Endothelial cell of umbilical vein (primary cell): ENCODE measurements around the gene LONP1. TPM values are rescaled to one million over a fixed set of nuclear protein-coding genes. Genes with fewer than 3 reads are reported as not detected.

Experiments used
- BruUV-seq: library from RNA; stranded (reverse); fragments of 400-500 nt; replicated peaks from 2 replicates; lab custom pipeline; 2021; lab: Mats Ljungman, UMichigan
- CTCF ChIA-PET: fragments of 300-600, 350-600 bp; sonication (Branson Sonifier 250); formaldehyde crosslinking; loops from one replicate; lab custom pipeline; 2021; ENCODE audit warnings: antibody characterized with exemption, inconsistent platforms; lab: Charles Lee
- POLR2A ChIA-PET: fragments of 300-600, 350-600 bp; sonication (Branson Sonifier 250); formaldehyde crosslinking; loops from one replicate; lab custom pipeline; 2021; ENCODE audit warnings: antibody characterized with exemption, inconsistent platforms; lab: Charles Lee
- DNase-seq: peaks from one replicate; pipeline ENCODE4 v3.0.0-alpha.2; 2011; ENCODE audit warnings: low read depth, low spot score
- FAIRE-seq: peaks from 2 replicates; lab custom pipeline; 2011; peaks lifted over from hg19 to GRCh38; lab: Jason Lieb, UNC
- H2AFZ ChIP-seq: 2 replicates; pipeline ENCODE4 v1.6.0; 2012; ENCODE audit warnings: low read depth, low read length, control low read depth, inconsistent platforms
- H3K27ac ChIP-seq: 2 replicates; pipeline ENCODE4 v1.5.1; 2011; ENCODE audit warnings: low read depth, mild to moderate bottlenecking, control low read depth, low read length, moderate library complexity; ENCODE audit not compliant: insufficient read depth
- H3K27me3 ChIP-seq, 2 experiments: 2 replicates each; pipeline versions ENCODE4 v1.6.0 to v1.6.1; 2011; ENCODE audit warnings: low read length in 2 of 2, mixed read lengths in 1 of 2; ENCODE audit not compliant: control insufficient read depth in 2 of 2, insufficient read depth in 2 of 2
- H3K36me3 ChIP-seq, 2 experiments: 2 replicates in 1 of 2; 3 replicates in 1 of 2; pipeline ENCODE4 v1.5.1; 2011; ENCODE audit warnings: low read length in 2 of 2, mild to moderate bottlenecking in 1 of 2, moderate library complexity in 1 of 2; ENCODE audit not compliant: control insufficient read depth in 2 of 2, insufficient read depth in 2 of 2; ENCODE audit errors: extremely low read depth in 1 of 2
- H3K4me1 ChIP-seq: 3 replicates; pipeline ENCODE4 v1.5.1; 2011; ENCODE audit warnings: mild to moderate bottlenecking, low read length; ENCODE audit not compliant: control insufficient read depth, insufficient read depth; ENCODE audit errors: extremely low read depth
- H3K4me2 ChIP-seq: 2 replicates; pipeline ENCODE4 v1.6.1; 2011; ENCODE audit warnings: low read length, control low read depth, mixed read lengths; ENCODE audit not compliant: insufficient read depth
- H3K4me3 ChIP-seq, 3 experiments: fragments of 200-600 bp in 1 of 3; sonication (generic), shearing (Covaris generic) in 1 of 3; replicated peaks in 1 of 3; 2 replicates each; pipeline ENCODE4 v1.5.1; 2011 to 2016; ENCODE audit warnings: control low read depth in 3 of 3, low read length in 3 of 3, mild to moderate bottlenecking in 2 of 3, inconsistent platforms in 1 of 3, low read depth in 1 of 3, moderate library complexity in 1 of 3; ENCODE audit not compliant: insufficient read depth in 1 of 3
- H3K79me2 ChIP-seq: 2 replicates; pipeline ENCODE4 v1.6.0; 2012; ENCODE audit warnings: low read length, inconsistent platforms; ENCODE audit not compliant: control insufficient read depth, insufficient read depth
- H3K9ac ChIP-seq: replicated peaks from 2 replicates; pipeline ENCODE3; 2011; ENCODE audit warnings: low read length, control low read depth; ENCODE audit not compliant: insufficient read depth; ENCODE audit errors: extremely low read depth
- H3K9me1 ChIP-seq: replicated peaks from 3 replicates; pipeline ENCODE4 v1.6.0; 2011; ENCODE audit warnings: mild to moderate bottlenecking, low read length; ENCODE audit not compliant: control insufficient read depth, insufficient read depth; ENCODE audit errors: extremely low read depth
- H3K9me3 ChIP-seq: replicated peaks from 2 replicates; pipeline ENCODE4 v1.5.1; 2012; ENCODE audit warnings: low read length, inconsistent platforms; ENCODE audit not compliant: control insufficient read depth, insufficient read depth
- H4K20me1 ChIP-seq: replicated peaks from 2 replicates; pipeline ENCODE3; 2011; ENCODE audit warnings: mild to moderate bottlenecking, low read length; ENCODE audit not compliant: control insufficient read depth, insufficient read depth; ENCODE audit errors: extremely low read depth
- CTCF ChIP-seq, 2 donors: IDR thresholded peaks; 1 replicate in 1 of 2; 2 replicates in 1 of 2; pipeline ENCODE4 v1.5.1; 2011; ENCODE audit warnings: low read length in 2 of 2, mild to moderate bottlenecking in 2 of 2, moderate library complexity in 2 of 2, control low read depth in 1 of 2, inconsistent platforms in 1 of 2, low read depth in 1 of 2; ENCODE audit not compliant: insufficient read depth in 1 of 2; ENCODE audit errors: extremely low read depth in 1 of 2
- EZH2 ChIP-seq: IDR thresholded peaks from 2 replicates; pipeline ENCODE4 v1.6.1; 2012; ENCODE audit warnings: borderline replicate concordance, low read depth, mild to moderate bottlenecking, moderate library complexity, low read length, inconsistent platforms; ENCODE audit not compliant: severe bottlenecking
- FOS ChIP-seq: IDR thresholded peaks from 2 replicates; pipeline ENCODE4 v1.6.1; 2011; ENCODE audit warnings: mild to moderate bottlenecking, low read length, moderate library complexity, borderline replicate concordance; ENCODE audit not compliant: insufficient read depth
- GATA2 ChIP-seq: IDR thresholded peaks from 2 replicates; pipeline ENCODE4 v1.7.0; 2011; ENCODE audit warnings: low read depth, mild to moderate bottlenecking, moderate library complexity, mixed read lengths, low read length; ENCODE audit not compliant: insufficient read length, insufficient read depth
- JUN ChIP-seq: IDR thresholded peaks from 2 replicates; pipeline ENCODE4 v1.6.1; 2011; ENCODE audit warnings: borderline replicate concordance, low read depth; ENCODE audit not compliant: insufficient read length, insufficient read depth
- MAX ChIP-seq: IDR thresholded peaks from 2 replicates; pipeline ENCODE4 v1.6.1; 2011; ENCODE audit not compliant: insufficient read depth, insufficient read length
- MYC ChIP-seq: IDR thresholded peaks from one replicate; pipeline ENCODE4 v1.6.1; 2011; ENCODE audit warnings: mild to moderate bottlenecking, low read depth, low read length
- POLR2A ChIP-seq: IDR thresholded peaks from 2 replicates; pipeline ENCODE4 v1.6.1; 2012; ENCODE audit warnings: low read depth, mild to moderate bottlenecking, control low read depth, low read length
- POLR2AphosphoS5 ChIP-seq: IDR thresholded peaks from 2 replicates; pipeline ENCODE4 v1.6.1; 2012; ENCODE audit warnings: low read depth, mild to moderate bottlenecking, control low read depth, low read length, moderate library complexity; ENCODE audit not compliant: insufficient read depth
- dilution Hi-C: fragments of 300-500 bp; cut with MboI; formaldehyde crosslinking; loops from one replicate; pipeline ENCODE4 v1.15.0; 2019; ENCODE audit warnings: low sequenced_read_pairs; ENCODE audit not compliant: extremely low pct_ligation_motif_present
- intact Hi-C: fragments of 100-400 bp; cut with micrococcal nuclease; formaldehyde crosslinking; loops from one replicate; pipeline ENCODE4 v1.10.0; 2022
- polyA plus RNA-seq, 4 experiments: library from polyadenylated mRNA; depleted of rRNA in 3 of 4; stranded (reverse) in 3 of 4; unstranded in 1 of 4; fragments of >200 nt; gene quantifications; 2 replicates each; pipeline versions ENCODE4 v1.2.1 to v1.2.3, GENCODE V29; 2011 to 2012; ENCODE audit warnings: missing spikeins in 1 of 4
- total RNA-seq: library from RNA; stranded (reverse); gene quantifications from 2 replicates; pipeline ENCODE4 v1.2.3, GENCODE V29; 2021

LONP1 gene
- total and polyA plus RNA-seq, 2 donors (not counting 3 experiments of a cell fraction or from before 2014, with no cell fraction given), result 70.0 to 95.7 TPM

GRCh38 chr19:5682107-5682482 is 37.9 kb downstream of the LONP1 start:
- Histone ChIP-seq H3K27me3 (no peaks in the 10 kb centered on the region), H3K79me2 (peaks cover 9% of the 10 kb centered on the region), H3K9me3 (no peaks in the 10 kb centered on the region), H4K20me1 (no peaks in the 10 kb centered on the region), H3K9me1 (no peaks in the 10 kb centered on the region), H3K27ac (no peak overlapping the region), H3K4me1 (peaks cover 10% of the 10 kb centered on the region), H3K4me2 (no peak overlapping the region), H2AFZ (no peak overlapping the region), H3K36me3 (peaks cover 0 to 5% of the 10 kb centered on the region in 2 experiments), H3K9ac (no peak overlapping the region), H3K4me3 (no peak overlapping the region)
- dilution Hi-C loops, result no loop called here
- FAIRE-seq, result no peak
- no peak for DNase-seq
- ChIA-PET POLR2A (no interaction called here), CTCF (interaction anchor here (0.6 kb wide), 1 partner anchor 46 kb away, joined by 3 read pairs; no protein-coding TSS in a partner anchor)
- no peak for TF ChIP-seq CTCF (IDR thresholded peaks at IDR 0.05; ENCODE audit: extremely low read depth in 1 of 2, insufficient read depth in 1 of 2, low read depth in 1 of 2, low read length in 2 of 2)
- TF ChIP-seq JUN, result no peak
- no peak for TF ChIP-seq FOS
- TF ChIP-seq MAX, result no peak
- TF ChIP-seq EZH2, result no peak
- no peak for TF ChIP-seq MYC
- no peak for TF ChIP-seq GATA2
- no peak for TF ChIP-seq POLR2AphosphoS5
- TF ChIP-seq POLR2A, result no peak
- intact Hi-C loops, result no loop called here
- no TSS peak for BruUV-seq
